Neural progenitor cell (in vitro differentiated cells): ENCODE measurements around the gene ADAD1. TPM values are rescaled to one million over a fixed set of nuclear protein-coding genes. Genes with fewer than 3 reads are reported as not detected.

ENCODE experiments used
- DNase-seq: peaks from one replicate; pipeline ENCODE4 v3.0.0-alpha.2; 2016; ENCODE audit warnings: low spot score
- H2AFZ ChIP-seq: fragments of 200-600 bp; sonication (generic); replicated peaks from 2 replicates; pipeline ENCODE4 v1.6.1; 2016; ENCODE audit warnings: antibody characterized with exemption
- H3F3A ChIP-seq: fragments of 200-600 bp; sonication (generic); 2 replicates; pipeline ENCODE4 v1.6.1; 2016; ENCODE audit warnings: antibody characterized with exemption, low read depth
- H3K27ac ChIP-seq: fragments of 200-600 bp; sonication (generic); 2 replicates; pipeline ENCODE4 v1.5.1; 2016; ENCODE audit warnings: mild to moderate bottlenecking
- H3K27me3 ChIP-seq: fragments of 200-600 bp; sonication (generic); 2 replicates; pipeline ENCODE4 v1.6.1; 2016; ENCODE audit warnings: mild to moderate bottlenecking, moderate library complexity
- H3K36me3 ChIP-seq: fragments of 200-600 bp; sonication (generic); 2 replicates; pipeline ENCODE4 v1.5.1; 2016
- H3K4me1 ChIP-seq: fragments of 200-600 bp; sonication (generic); 2 replicates; pipeline ENCODE4 v1.6.1; 2016; ENCODE audit warnings: mixed run types
- H3K4me2 ChIP-seq: fragments of 200-600 bp; sonication (generic); 2 replicates; pipeline ENCODE4 v1.6.1; 2016
- H3K4me3 ChIP-seq: fragments of 200-600 bp; sonication (generic); 2 replicates; pipeline ENCODE4 v1.5.1; 2016
- H3K79me2 ChIP-seq: fragments of 200-600 bp; sonication (generic); 2 replicates; pipeline ENCODE4 v1.6.1; 2016; ENCODE audit warnings: low read depth
- H3K9ac ChIP-seq: fragments of 200-600 bp; sonication (generic); 2 replicates; pipeline ENCODE4 v1.6.1; 2016
- H3K9me3 ChIP-seq: fragments of 200-600 bp; sonication (generic); 2 replicates; pipeline ENCODE4 v1.5.1; 2016; ENCODE audit warnings: low read depth
- H4K20me1 ChIP-seq: fragments of 200-600 bp; sonication (generic); 2 replicates; pipeline ENCODE4 v1.6.1; 2016; ENCODE audit warnings: low read depth
- H3K27ac Mint-ChIP-seq: 3 replicates; pipeline ENCODE4 v1.8.0; 2021; ENCODE audit warnings: mixed read lengths
- H3K27me3 Mint-ChIP-seq: 2 replicates; pipeline ENCODE4 v1.8.0; 2022; ENCODE audit warnings: low read depth, mild to moderate bottlenecking, inconsistent platforms, moderate library complexity, mixed read lengths; ENCODE audit not compliant: insufficient read depth
- H3K36me3 Mint-ChIP-seq: 3 replicates; pipeline ENCODE4 v1.8.0; 2021; ENCODE audit warnings: mixed read lengths
- H3K4me1 Mint-ChIP-seq: 3 replicates; pipeline ENCODE4 v1.8.0; 2021; ENCODE audit warnings: mixed read lengths
- H3K4me3 Mint-ChIP-seq: 3 replicates; pipeline ENCODE4 v1.8.0; 2021; ENCODE audit warnings: mild to moderate bottlenecking, moderate library complexity, mixed read lengths
- H3K9me3 Mint-ChIP-seq: 3 replicates; pipeline ENCODE4 v1.8.0; 2020; ENCODE audit warnings: mixed read lengths
- EZH2 ChIP-seq: fragments of 200-600 bp; sonication (generic); IDR thresholded peaks from 2 replicates; pipeline ENCODE4 v1.6.1; 2017; ENCODE audit warnings: antibody characterized with exemption, mild to moderate bottlenecking, moderate library complexity
- EZH2phosphoT487 ChIP-seq: fragments of 200-600 bp; sonication (generic); IDR thresholded peaks from 2 replicates; pipeline ENCODE4 v1.6.1; 2017; ENCODE audit warnings: antibody characterized with exemption
- total RNA-seq: library from RNA; depleted of rRNA; stranded (reverse); fragments of >200 nt; gene quantifications from 2 replicates; pipeline ENCODE4 v1.2.3, GENCODE V29; 2015; ENCODE audit warnings: low replicate concordance
- TF ChIP-seq, protein P1 (sequence below): fragments of 200-600 bp; sonication (generic); IDR thresholded peaks from 2 replicates; pipeline ENCODE4 v1.5.1; 2017; ENCODE audit warnings: antibody characterized with exemption, mild to moderate bottlenecking

Gene ADAD1
- total RNA-seq, 1 donor from 2014 or later = not detected

DNA sequence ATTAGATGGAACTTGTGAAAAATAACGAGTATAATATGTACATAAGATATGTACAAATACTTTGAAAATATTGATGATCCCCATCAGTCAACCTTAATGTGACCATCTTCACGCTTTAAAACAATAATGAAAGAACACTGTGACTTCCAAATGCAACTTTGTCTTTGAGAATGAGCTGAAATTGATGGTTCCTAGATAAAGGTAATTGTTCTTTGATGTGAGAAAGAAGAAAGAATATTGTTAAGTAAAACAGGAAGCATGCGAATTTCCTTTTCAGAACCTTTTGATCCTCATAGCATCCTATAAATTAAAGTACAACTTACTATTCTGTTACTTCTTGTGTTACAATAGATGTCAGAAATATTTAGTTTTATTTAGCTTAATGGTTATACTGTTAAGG is 55.5 kb downstream of the ADAD1 start:
- TF ChIP-seq EZH2 (no peak), EZH2phosphoT487 (no peak)
- TF ChIP-seq, protein P1, sequence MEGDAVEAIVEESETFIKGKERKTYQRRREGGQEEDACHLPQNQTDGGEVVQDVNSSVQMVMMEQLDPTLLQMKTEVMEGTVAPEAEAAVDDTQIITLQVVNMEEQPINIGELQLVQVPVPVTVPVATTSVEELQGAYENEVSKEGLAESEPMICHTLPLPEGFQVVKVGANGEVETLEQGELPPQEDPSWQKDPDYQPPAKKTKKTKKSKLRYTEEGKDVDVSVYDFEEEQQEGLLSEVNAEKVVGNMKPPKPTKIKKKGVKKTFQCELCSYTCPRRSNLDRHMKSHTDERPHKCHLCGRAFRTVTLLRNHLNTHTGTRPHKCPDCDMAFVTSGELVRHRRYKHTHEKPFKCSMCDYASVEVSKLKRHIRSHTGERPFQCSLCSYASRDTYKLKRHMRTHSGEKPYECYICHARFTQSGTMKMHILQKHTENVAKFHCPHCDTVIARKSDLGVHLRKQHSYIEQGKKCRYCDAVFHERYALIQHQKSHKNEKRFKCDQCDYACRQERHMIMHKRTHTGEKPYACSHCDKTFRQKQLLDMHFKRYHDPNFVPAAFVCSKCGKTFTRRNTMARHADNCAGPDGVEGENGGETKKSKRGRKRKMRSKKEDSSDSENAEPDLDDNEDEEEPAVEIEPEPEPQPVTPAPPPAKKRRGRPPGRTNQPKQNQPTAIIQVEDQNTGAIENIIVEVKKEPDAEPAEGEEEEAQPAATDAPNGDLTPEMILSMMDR = no peak
- no peaks in the 10 kb centered on the region for H3K36me3 Mint-ChIP-seq
- no peak overlapping the region for H3K27ac Mint-ChIP-seq
- Histone ChIP-seq H3K27ac (no peak overlapping the region), H2AFZ (no peak overlapping the region), H3F3A (no peaks in the 10 kb centered on the region), H3K36me3 (no peaks in the 10 kb centered on the region), H4K20me1 (no peaks in the 10 kb centered on the region), H3K9me3 (no peaks in the 10 kb centered on the region), H3K9ac (no peak overlapping the region), H3K79me2 (no peaks in the 10 kb centered on the region), H3K4me1 (no peaks in the 10 kb centered on the region), H3K27me3 (no peaks in the 10 kb centered on the region), H3K4me3 (no peak overlapping the region), H3K4me2 (no peak overlapping the region)
- no peaks in the 10 kb centered on the region for H3K27me3 Mint-ChIP-seq
- H3K9me3 Mint-ChIP-seq = no peaks in the 10 kb centered on the region
- DNase-seq = no peak
- H3K4me3 Mint-ChIP-seq = no peak overlapping the region
- H3K4me1 Mint-ChIP-seq = no peaks in the 10 kb centered on the region

DNA sequence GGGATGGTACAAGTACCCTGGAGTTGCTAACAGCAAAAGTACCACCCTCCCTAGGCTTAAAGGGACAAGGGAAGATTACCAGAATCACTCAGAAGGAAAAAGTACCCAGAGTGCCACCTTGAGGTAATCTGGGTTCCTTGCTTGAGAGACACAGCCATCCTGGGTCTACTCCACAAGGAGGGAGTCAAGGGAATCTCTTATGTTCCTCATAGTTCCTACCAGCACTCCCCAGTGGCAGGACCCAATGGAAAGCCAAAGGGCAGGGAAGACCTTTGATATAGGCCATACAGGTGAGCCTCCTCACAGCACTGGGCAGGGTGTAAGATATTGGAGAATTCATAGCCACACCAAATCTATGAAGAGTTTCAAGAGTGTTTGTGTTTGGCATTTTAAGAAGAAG is 72.0 kb downstream of the ADAD1 start:
- Mint-ChIP-seq H3K36me3 (no peaks in the 10 kb centered on the region), H3K4me1 (no peaks in the 10 kb centered on the region), H3K27me3 (no peaks in the 10 kb centered on the region), H3K9me3 (no peaks in the 10 kb centered on the region), H3K4me3 (no peak overlapping the region), H3K27ac (no peak overlapping the region)
- H3K9me3 ChIP-seq = no peaks in the 10 kb centered on the region
- H3K9ac ChIP-seq = no peak overlapping the region
- H2AFZ ChIP-seq = no peak overlapping the region
- TF ChIP-seq, protein P1 = peak; percentile 61
- TF ChIP-seq EZH2 = no peak
- no peaks in the 10 kb centered on the region for H3K36me3 ChIP-seq
- no peaks in the 10 kb centered on the region for H3K79me2 ChIP-seq
- no peaks in the 10 kb centered on the region for H3K27me3 ChIP-seq
- no peaks in the 10 kb centered on the region for H4K20me1 ChIP-seq
- H3K4me3 ChIP-seq = no peak overlapping the region
- DNase-seq = peak; percentile 74
- no peak overlapping the region for H3K4me2 ChIP-seq
- H3K4me1 ChIP-seq = no peaks in the 10 kb centered on the region
- H3K27ac ChIP-seq = no peak overlapping the region
- no peaks in the 10 kb centered on the region for H3F3A ChIP-seq

DNA sequence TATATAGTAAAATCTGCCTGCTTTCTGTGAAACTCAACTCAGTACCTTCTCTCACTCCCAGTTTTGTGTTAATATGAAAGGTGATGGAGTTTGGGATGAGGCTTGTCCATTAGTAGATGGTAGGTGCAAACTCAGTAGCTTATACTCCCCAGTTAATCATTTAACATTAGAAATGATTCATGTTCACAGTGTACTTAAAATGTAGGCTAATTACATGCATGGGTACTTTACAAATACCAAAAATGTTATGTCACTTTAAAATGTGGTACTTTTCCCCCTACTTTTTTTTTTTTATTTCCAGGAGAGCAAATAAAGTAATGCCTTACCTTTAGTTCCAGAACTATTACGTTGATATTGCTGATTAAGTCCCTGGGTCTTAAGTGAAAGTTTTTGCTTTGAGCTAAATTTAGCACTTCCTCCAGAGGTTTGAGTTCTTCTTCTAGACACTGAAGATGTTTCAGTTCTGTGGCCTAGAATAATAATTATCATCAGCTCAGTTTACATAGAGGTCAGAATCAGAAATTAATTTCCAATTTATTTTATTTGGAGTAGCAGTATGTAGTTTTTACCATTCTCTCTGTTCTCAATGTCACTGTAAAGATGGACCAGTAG is 74.7 kb downstream of the ADAD1 start:
- H3K4me3 ChIP-seq = no peak overlapping the region
- H3K79me2 ChIP-seq = no peaks in the 10 kb centered on the region
- no peaks in the 10 kb centered on the region for H3K4me1 ChIP-seq
- DNase-seq = no peak
- H3K36me3 ChIP-seq = no peaks in the 10 kb centered on the region
- H4K20me1 ChIP-seq = no peaks in the 10 kb centered on the region
- Mint-ChIP-seq H3K27ac (no peak overlapping the region), H3K36me3 (no peaks in the 10 kb centered on the region), H3K27me3 (no peaks in the 10 kb centered on the region), H3K9me3 (no peaks in the 10 kb centered on the region), H3K4me3 (no peak overlapping the region), H3K4me1 (no peaks in the 10 kb centered on the region)
- no peak overlapping the region for H3K27ac ChIP-seq
- H2AFZ ChIP-seq = no peak overlapping the region
- TF ChIP-seq EZH2phosphoT487 = no peak
- no peak for TF ChIP-seq EZH2
- H3F3A ChIP-seq = no peaks in the 10 kb centered on the region
- no peak overlapping the region for H3K9ac ChIP-seq
- H3K9me3 ChIP-seq = no peaks in the 10 kb centered on the region
- no peak overlapping the region for H3K4me2 ChIP-seq
- no peaks in the 10 kb centered on the region for H3K27me3 ChIP-seq

DNA sequence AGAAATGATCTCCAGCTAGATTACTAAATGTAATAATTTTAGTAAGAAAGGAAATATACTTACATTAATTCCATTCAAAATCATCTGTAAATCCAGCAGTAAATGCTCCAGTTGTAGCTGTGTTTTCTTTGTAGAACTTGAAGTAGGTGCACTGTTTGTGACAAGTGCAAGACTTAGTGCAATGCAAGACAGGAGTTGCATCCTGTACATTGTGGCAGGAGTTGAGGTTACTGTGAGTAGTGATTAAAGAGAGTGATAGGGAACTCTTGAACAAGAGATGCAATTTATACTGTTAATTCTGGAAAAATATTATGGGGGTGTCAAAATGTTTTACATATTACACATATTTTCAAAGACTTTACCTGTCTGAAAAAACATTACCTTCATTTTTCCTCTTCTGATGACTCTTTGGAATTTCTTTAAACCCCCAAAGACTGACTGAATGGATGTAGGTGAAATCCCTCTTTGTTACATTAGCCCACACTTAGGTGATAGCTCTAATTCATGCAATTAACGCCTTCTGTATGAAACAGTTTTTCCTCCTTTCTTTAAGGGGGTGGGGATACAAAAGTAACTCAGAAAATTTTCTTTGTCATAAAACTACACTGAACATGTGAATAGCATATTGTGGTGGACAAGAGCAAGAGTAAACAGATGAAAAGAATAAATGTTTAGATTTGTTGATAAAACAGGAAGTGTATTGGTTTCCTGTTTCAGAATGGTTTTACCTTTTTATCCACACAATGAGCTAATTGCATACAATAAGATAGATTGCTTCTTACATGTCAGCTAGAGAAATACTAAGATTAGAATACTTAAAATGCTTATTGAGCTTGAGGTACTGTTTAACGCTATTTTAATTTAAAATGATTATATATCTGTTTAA is 77.7 kb downstream of the ADAD1 start, which contains the start of gene IL2:
Gene IL2, minus strand, starts transcription at position 495 of the 886 bp plus-strand sequence. Its CDS starts 285 bp downstream, at position 210.
- Histone ChIP-seq H3K79me2 (no peaks in the 10 kb centered on the region), H3F3A (no peaks in the 10 kb centered on the region), H4K20me1 (no peaks in the 10 kb centered on the region), H3K4me1 (no peaks in the 10 kb centered on the region), H3K4me3 (no peak within 1 kb of the TSS), H3K36me3 (no peaks in the 10 kb centered on the region), H3K4me2 (no peak within 1 kb of the TSS), H2AFZ (no peak within 1 kb of the TSS), H3K27me3 (no peaks in the 10 kb centered on the region), H3K9me3 (no peaks in the 10 kb centered on the region), H3K27ac (no peak within 1 kb of the TSS), H3K9ac (no peak within 1 kb of the TSS)
- no peaks in the 10 kb centered on the region for H3K4me1 Mint-ChIP-seq
- DNase-seq = no peak
- no peaks in the 10 kb centered on the region for H3K36me3 Mint-ChIP-seq
- H3K27me3 Mint-ChIP-seq = no peaks in the 10 kb centered on the region
- H3K27ac Mint-ChIP-seq = no peak within 1 kb of the TSS
- H3K9me3 Mint-ChIP-seq = no peaks in the 10 kb centered on the region
- TF ChIP-seq, protein P1 = no peak
- TF ChIP-seq EZH2phosphoT487 (no peak), EZH2 (no peak)
- H3K4me3 Mint-ChIP-seq = no peak within 1 kb of the TSS
